Endothelial cell of umbilical vein (primary cell): Measurements from ENCODE around the gene SEMA3E. TPM values are rescaled to one million over a fixed set of nuclear protein-coding genes. Genes with fewer than 3 reads are reported as not detected.

ENCODE experiments used
- BruUV-seq: library from RNA; stranded (reverse); fragments of 400-500 nt; replicated peaks from 2 replicates; lab custom pipeline; 2021; lab: Mats Ljungman, UMichigan
- CTCF ChIA-PET: fragments of 300-600, 350-600 bp; sonication (Branson Sonifier 250); formaldehyde crosslinking; loops from one replicate; lab custom pipeline; 2021; ENCODE audit warnings: antibody characterized with exemption, inconsistent platforms; lab: Charles Lee
- POLR2A ChIA-PET: fragments of 300-600, 350-600 bp; sonication (Branson Sonifier 250); formaldehyde crosslinking; loops from one replicate; lab custom pipeline; 2021; ENCODE audit warnings: antibody characterized with exemption, inconsistent platforms; lab: Charles Lee
- DNase-seq: peaks from one replicate; pipeline ENCODE4 v3.0.0-alpha.2; 2011; ENCODE audit warnings: low read depth, low spot score
- FAIRE-seq: peaks from 2 replicates; lab custom pipeline; 2011; peaks lifted over from hg19 to GRCh38; lab: Jason Lieb, UNC
- H2AFZ ChIP-seq: 2 replicates; pipeline ENCODE4 v1.6.0; 2012; ENCODE audit warnings: low read depth, low read length, control low read depth, inconsistent platforms
- H3K27ac ChIP-seq: 2 replicates; pipeline ENCODE4 v1.5.1; 2011; ENCODE audit warnings: low read depth, mild to moderate bottlenecking, control low read depth, low read length, moderate library complexity; ENCODE audit not compliant: insufficient read depth
- H3K27me3 ChIP-seq, 2 experiments: 2 replicates each; pipeline versions ENCODE4 v1.6.0 to v1.6.1; 2011; ENCODE audit warnings: low read length in 2 of 2, mixed read lengths in 1 of 2; ENCODE audit not compliant: control insufficient read depth in 2 of 2, insufficient read depth in 2 of 2
- H3K36me3 ChIP-seq, 2 experiments: 2 replicates in 1 of 2; 3 replicates in 1 of 2; pipeline ENCODE4 v1.5.1; 2011; ENCODE audit warnings: low read length in 2 of 2, mild to moderate bottlenecking in 1 of 2, moderate library complexity in 1 of 2; ENCODE audit not compliant: control insufficient read depth in 2 of 2, insufficient read depth in 2 of 2; ENCODE audit errors: extremely low read depth in 1 of 2
- H3K4me1 ChIP-seq: 3 replicates; pipeline ENCODE4 v1.5.1; 2011; ENCODE audit warnings: mild to moderate bottlenecking, low read length; ENCODE audit not compliant: control insufficient read depth, insufficient read depth; ENCODE audit errors: extremely low read depth
- H3K4me2 ChIP-seq: 2 replicates; pipeline ENCODE4 v1.6.1; 2011; ENCODE audit warnings: low read length, control low read depth, mixed read lengths; ENCODE audit not compliant: insufficient read depth
- H3K4me3 ChIP-seq, 3 experiments: fragments of 200-600 bp in 1 of 3; sonication (generic), shearing (Covaris generic) in 1 of 3; replicated peaks in 1 of 3; 2 replicates each; pipeline ENCODE4 v1.5.1; 2011 to 2016; ENCODE audit warnings: control low read depth in 3 of 3, low read length in 3 of 3, mild to moderate bottlenecking in 2 of 3, inconsistent platforms in 1 of 3, low read depth in 1 of 3, moderate library complexity in 1 of 3; ENCODE audit not compliant: insufficient read depth in 1 of 3
- H3K79me2 ChIP-seq: 2 replicates; pipeline ENCODE4 v1.6.0; 2012; ENCODE audit warnings: low read length, inconsistent platforms; ENCODE audit not compliant: control insufficient read depth, insufficient read depth
- H3K9ac ChIP-seq: replicated peaks from 2 replicates; pipeline ENCODE3; 2011; ENCODE audit warnings: low read length, control low read depth; ENCODE audit not compliant: insufficient read depth; ENCODE audit errors: extremely low read depth
- H3K9me1 ChIP-seq: replicated peaks from 3 replicates; pipeline ENCODE4 v1.6.0; 2011; ENCODE audit warnings: mild to moderate bottlenecking, low read length; ENCODE audit not compliant: control insufficient read depth, insufficient read depth; ENCODE audit errors: extremely low read depth
- H3K9me3 ChIP-seq: replicated peaks from 2 replicates; pipeline ENCODE4 v1.5.1; 2012; ENCODE audit warnings: low read length, inconsistent platforms; ENCODE audit not compliant: control insufficient read depth, insufficient read depth
- H4K20me1 ChIP-seq: replicated peaks from 2 replicates; pipeline ENCODE3; 2011; ENCODE audit warnings: mild to moderate bottlenecking, low read length; ENCODE audit not compliant: control insufficient read depth, insufficient read depth; ENCODE audit errors: extremely low read depth
- CTCF ChIP-seq, 2 donors: IDR thresholded peaks; 1 replicate in 1 of 2; 2 replicates in 1 of 2; pipeline ENCODE4 v1.5.1; 2011; ENCODE audit warnings: low read length in 2 of 2, mild to moderate bottlenecking in 2 of 2, moderate library complexity in 2 of 2, control low read depth in 1 of 2, inconsistent platforms in 1 of 2, low read depth in 1 of 2; ENCODE audit not compliant: insufficient read depth in 1 of 2; ENCODE audit errors: extremely low read depth in 1 of 2
- EZH2 ChIP-seq: IDR thresholded peaks from 2 replicates; pipeline ENCODE4 v1.6.1; 2012; ENCODE audit warnings: borderline replicate concordance, low read depth, mild to moderate bottlenecking, moderate library complexity, low read length, inconsistent platforms; ENCODE audit not compliant: severe bottlenecking
- FOS ChIP-seq: IDR thresholded peaks from 2 replicates; pipeline ENCODE4 v1.6.1; 2011; ENCODE audit warnings: mild to moderate bottlenecking, low read length, moderate library complexity, borderline replicate concordance; ENCODE audit not compliant: insufficient read depth
- GATA2 ChIP-seq: IDR thresholded peaks from 2 replicates; pipeline ENCODE4 v1.7.0; 2011; ENCODE audit warnings: low read depth, mild to moderate bottlenecking, moderate library complexity, mixed read lengths, low read length; ENCODE audit not compliant: insufficient read length, insufficient read depth
- JUN ChIP-seq: IDR thresholded peaks from 2 replicates; pipeline ENCODE4 v1.6.1; 2011; ENCODE audit warnings: borderline replicate concordance, low read depth; ENCODE audit not compliant: insufficient read length, insufficient read depth
- MAX ChIP-seq: IDR thresholded peaks from 2 replicates; pipeline ENCODE4 v1.6.1; 2011; ENCODE audit not compliant: insufficient read depth, insufficient read length
- MYC ChIP-seq: IDR thresholded peaks from one replicate; pipeline ENCODE4 v1.6.1; 2011; ENCODE audit warnings: mild to moderate bottlenecking, low read depth, low read length
- POLR2A ChIP-seq: IDR thresholded peaks from 2 replicates; pipeline ENCODE4 v1.6.1; 2012; ENCODE audit warnings: low read depth, mild to moderate bottlenecking, control low read depth, low read length
- POLR2AphosphoS5 ChIP-seq: IDR thresholded peaks from 2 replicates; pipeline ENCODE4 v1.6.1; 2012; ENCODE audit warnings: low read depth, mild to moderate bottlenecking, control low read depth, low read length, moderate library complexity; ENCODE audit not compliant: insufficient read depth
- dilution Hi-C: fragments of 300-500 bp; cut with MboI; formaldehyde crosslinking; loops from one replicate; pipeline ENCODE4 v1.15.0; 2019; ENCODE audit warnings: low sequenced_read_pairs; ENCODE audit not compliant: extremely low pct_ligation_motif_present
- intact Hi-C: fragments of 100-400 bp; cut with micrococcal nuclease; formaldehyde crosslinking; loops from one replicate; pipeline ENCODE4 v1.10.0; 2022
- polyA plus RNA-seq, 4 experiments: library from polyadenylated mRNA; depleted of rRNA in 3 of 4; stranded (reverse) in 3 of 4; unstranded in 1 of 4; fragments of >200 nt; gene quantifications; 2 replicates each; pipeline versions ENCODE4 v1.2.1 to v1.2.3, GENCODE V29; 2011 to 2012; ENCODE audit warnings: missing spikeins in 1 of 4
- total RNA-seq: library from RNA; stranded (reverse); gene quantifications from 2 replicates; pipeline ENCODE4 v1.2.3, GENCODE V29; 2021

Gene SEMA3E
- total and polyA plus RNA-seq, 2 donors (not counting 3 experiments of a cell fraction or from before 2014, with no cell fraction given): not detected

GRCh38 chr7:83562960-83563359 lies 86.0 kb downstream of the SEMA3E start:
- CTCF ChIA-PET: no interaction called here
- FAIRE-seq: no peak
- BruUV-seq: no TSS peak

More at GRCh38 chr7:83562960-83563359, 86.0 kb downstream of the SEMA3E start:
- dilution Hi-C loops (no loop called here), intact Hi-C loops (no loop called here)
- Histone ChIP-seq H3K4me1 (no peaks in the 10 kb centered on the region), H4K20me1 (no peaks in the 10 kb centered on the region), H3K9ac (no peak overlapping the region), H3K9me3 (no peaks in the 10 kb centered on the region), H3K27me3 (no peaks in the 10 kb centered on the region), H3K4me3 (no peak overlapping the region), H3K27ac (no peak overlapping the region), H3K79me2 (no peaks in the 10 kb centered on the region), H3K36me3 (no peaks in the 10 kb centered on the region), H2AFZ (no peak overlapping the region), H3K4me2 (no peak overlapping the region), H3K9me1 (no peaks in the 10 kb centered on the region)
- POLR2A ChIA-PET: no interaction called here
- DNase-seq: no peak
- no peak for TF ChIP-seq POLR2A
- no peak for TF ChIP-seq MAX
- no peak for TF ChIP-seq POLR2AphosphoS5
- no peak for TF ChIP-seq GATA2
- no peak for TF ChIP-seq CTCF (IDR thresholded peaks at IDR 0.05; ENCODE audit: extremely low read depth in 1 of 2, insufficient read depth in 1 of 2, low read depth in 1 of 2, low read length in 2 of 2)
- no peak for TF ChIP-seq MYC
- TF ChIP-seq JUN: no peak
- TF ChIP-seq EZH2: no peak
- TF ChIP-seq FOS: no peak
